Measurements from ENCODE around the gene C12orf56.

The C12orf56 gene

GRCh38 chr12:64427988-64428387, 37.4 kb upstream of the C12orf56 start:
- TF ChIP-seq TAF1 (IDR thresholded peaks at IDR 0.05; ENCODE audit: borderline replicate concordance, insufficient read depth, low read length) = no peak
- no peak for TF ChIP-seq FOXP2 (optimal IDR thresholded peaks at IDR 0.05; ENCODE audit: borderline replicate concordance, extremely low read depth, extremely low read length, insufficient read depth)
- no peak for TF ChIP-seq POLR2AphosphoS5 (IDR thresholded peaks at IDR 0.05; ENCODE audit: low read depth, low read length)
- TF ChIP-seq REST (IDR thresholded peaks at IDR 0.05; ENCODE audit: insufficient read depth in 1 of 2, low read depth in 2 of 2, low read length in 2 of 2) = no peak
- no peak for TF ChIP-seq SIN3A (IDR thresholded peaks at IDR 0.05; ENCODE audit: borderline replicate concordance, insufficient read depth, low read length)

- TF ChIP-seq SIN3A (IDR thresholded peaks at IDR 0.05; ENCODE audit: borderline replicate concordance, insufficient read depth, low read length) = no peak
- TF ChIP-seq POLR2AphosphoS5 (IDR thresholded peaks at IDR 0.05; ENCODE audit: low read depth, low read length) = no peak
These were observed 29.1 kb upstream of the C12orf56 start for GRCh38 chr12:64419696-64420095.

- TF ChIP-seq FOXP2 (optimal IDR thresholded peaks at IDR 0.05; ENCODE audit: borderline replicate concordance, extremely low read depth, extremely low read length, insufficient read depth) (no peak), TAF1 (IDR thresholded peaks at IDR 0.05; ENCODE audit: borderline replicate concordance, insufficient read depth, low read length) (no peak), SIN3A (IDR thresholded peaks at IDR 0.05; ENCODE audit: borderline replicate concordance, insufficient read depth, low read length) (no peak), REST (IDR thresholded peaks at IDR 0.05; ENCODE audit: insufficient read depth in 1 of 2, low read depth in 2 of 2, low read length in 2 of 2) (no peak), POLR2AphosphoS5 (IDR thresholded peaks at IDR 0.05; ENCODE audit: low read depth, low read length) (no peak)
These were observed 27.7 kb upstream of the C12orf56 start for GRCh38 chr12:64418209-64418608.

- no peak for TF ChIP-seq SIN3A (IDR thresholded peaks at IDR 0.05; ENCODE audit: borderline replicate concordance, insufficient read depth, low read length)
These were observed 23.3 kb upstream of the C12orf56 start for GRCh38 chr12:64413884-64414283.

- TF ChIP-seq FOXP2 (optimal IDR thresholded peaks at IDR 0.05; ENCODE audit: borderline replicate concordance, extremely low read depth, extremely low read length, insufficient read depth) (no peak), TAF1 (IDR thresholded peaks at IDR 0.05; ENCODE audit: borderline replicate concordance, insufficient read depth, low read length) (no peak), POLR2AphosphoS5 (IDR thresholded peaks at IDR 0.05; ENCODE audit: low read depth, low read length) (no peak), SIN3A (IDR thresholded peaks at IDR 0.05; ENCODE audit: borderline replicate concordance, insufficient read depth, low read length) (no peak), REST (IDR thresholded peaks at IDR 0.05; ENCODE audit: insufficient read depth in 1 of 2, low read depth in 2 of 2, low read length in 2 of 2) (no peak)
These were observed 21.9 kb upstream of the C12orf56 start for GRCh38 chr12:64412459-64412858.

- TF ChIP-seq FOXP2 (optimal IDR thresholded peaks at IDR 0.05; ENCODE audit: borderline replicate concordance, extremely low read depth, extremely low read length, insufficient read depth) (no peak), REST (IDR thresholded peaks at IDR 0.05; ENCODE audit: insufficient read depth in 1 of 2, low read depth in 2 of 2, low read length in 2 of 2) (no peak), POLR2AphosphoS5 (IDR thresholded peaks at IDR 0.05; ENCODE audit: low read depth, low read length) (no peak), TAF1 (IDR thresholded peaks at IDR 0.05; ENCODE audit: borderline replicate concordance, insufficient read depth, low read length) (no peak), SIN3A (IDR thresholded peaks at IDR 0.05; ENCODE audit: borderline replicate concordance, insufficient read depth, low read length) (no peak)
These were observed 20.9 kb upstream of the C12orf56 start for GRCh38 chr12:64411427-64411826.

All from PFSK-1 (cell line).